ENCODE measurements around the gene CTRB2.

CTRB2 gene

DNA sequence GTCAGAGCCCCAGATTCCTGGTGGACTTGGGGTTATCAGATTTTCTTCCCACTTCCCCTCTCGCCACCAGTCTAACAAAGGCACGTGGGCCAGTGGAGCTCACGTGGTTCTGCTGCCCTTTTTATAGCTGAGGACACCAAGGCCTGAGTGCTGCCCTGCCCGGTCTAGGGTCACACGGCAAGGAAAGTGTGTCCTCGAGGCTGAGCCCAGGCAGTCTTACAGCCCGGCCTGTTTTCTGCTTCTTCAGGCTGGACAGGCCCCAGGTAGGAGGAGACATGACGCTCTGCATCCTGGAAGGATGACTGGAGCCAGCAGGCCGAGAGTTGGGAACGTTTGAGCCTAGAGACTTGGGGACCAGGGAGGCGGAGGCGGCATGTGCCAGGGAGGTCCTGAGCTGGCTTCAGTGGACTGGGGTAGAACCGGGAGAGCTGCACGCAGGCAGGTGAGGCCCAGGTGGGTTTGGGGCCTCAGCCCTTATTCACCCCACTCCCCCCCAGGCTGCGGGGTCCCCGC, 15.4 kb upstream of the CTRB2 start:
- no peak overlapping the region for H3K4me3 ChIP-seq (ENCODE audit: low read depth, low read length)
- TF ChIP-seq, protein P1, sequence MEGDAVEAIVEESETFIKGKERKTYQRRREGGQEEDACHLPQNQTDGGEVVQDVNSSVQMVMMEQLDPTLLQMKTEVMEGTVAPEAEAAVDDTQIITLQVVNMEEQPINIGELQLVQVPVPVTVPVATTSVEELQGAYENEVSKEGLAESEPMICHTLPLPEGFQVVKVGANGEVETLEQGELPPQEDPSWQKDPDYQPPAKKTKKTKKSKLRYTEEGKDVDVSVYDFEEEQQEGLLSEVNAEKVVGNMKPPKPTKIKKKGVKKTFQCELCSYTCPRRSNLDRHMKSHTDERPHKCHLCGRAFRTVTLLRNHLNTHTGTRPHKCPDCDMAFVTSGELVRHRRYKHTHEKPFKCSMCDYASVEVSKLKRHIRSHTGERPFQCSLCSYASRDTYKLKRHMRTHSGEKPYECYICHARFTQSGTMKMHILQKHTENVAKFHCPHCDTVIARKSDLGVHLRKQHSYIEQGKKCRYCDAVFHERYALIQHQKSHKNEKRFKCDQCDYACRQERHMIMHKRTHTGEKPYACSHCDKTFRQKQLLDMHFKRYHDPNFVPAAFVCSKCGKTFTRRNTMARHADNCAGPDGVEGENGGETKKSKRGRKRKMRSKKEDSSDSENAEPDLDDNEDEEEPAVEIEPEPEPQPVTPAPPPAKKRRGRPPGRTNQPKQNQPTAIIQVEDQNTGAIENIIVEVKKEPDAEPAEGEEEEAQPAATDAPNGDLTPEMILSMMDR (IDR thresholded peaks at IDR 0.05; ENCODE audit: low read depth, low read length, missing control alignments), result no peak
- no peak for DNase-seq (ENCODE audit: low read depth)
- in situ Hi-C loops (cut with HindIII; ENCODE audit: low sequenced_read_pairs), result no loop called here

DNA sequence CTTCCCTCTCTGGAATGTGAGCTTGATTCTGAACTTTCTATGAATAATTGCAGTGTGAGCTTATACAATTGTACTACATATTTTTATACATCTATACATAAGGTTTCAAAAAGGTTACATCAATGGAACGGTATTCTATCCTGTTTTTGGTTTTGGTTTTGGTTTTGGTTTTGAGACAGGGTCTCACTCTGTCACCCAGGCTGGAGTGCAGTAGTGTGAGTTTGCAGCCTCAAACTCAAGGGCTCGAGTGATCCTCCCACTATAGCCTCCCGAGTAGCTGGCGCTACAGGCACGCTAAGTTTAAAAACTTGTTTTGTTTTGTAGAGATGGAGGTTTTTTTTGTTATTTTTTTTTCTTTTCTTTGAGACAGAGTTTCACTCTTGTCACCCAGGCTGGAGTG, 12.9 kb upstream of the CTRB2 start:
- TF ChIP-seq, protein P1 (IDR thresholded peaks at IDR 0.05; ENCODE audit: low read depth, low read length, missing control alignments), result no peak
- H3K4me3 ChIP-seq (ENCODE audit: low read depth, low read length), result no peak overlapping the region
- DNase-seq (ENCODE audit: low read depth), result no peak
- in situ Hi-C loops (cut with HindIII; ENCODE audit: low sequenced_read_pairs), result no loop called here

DNA sequence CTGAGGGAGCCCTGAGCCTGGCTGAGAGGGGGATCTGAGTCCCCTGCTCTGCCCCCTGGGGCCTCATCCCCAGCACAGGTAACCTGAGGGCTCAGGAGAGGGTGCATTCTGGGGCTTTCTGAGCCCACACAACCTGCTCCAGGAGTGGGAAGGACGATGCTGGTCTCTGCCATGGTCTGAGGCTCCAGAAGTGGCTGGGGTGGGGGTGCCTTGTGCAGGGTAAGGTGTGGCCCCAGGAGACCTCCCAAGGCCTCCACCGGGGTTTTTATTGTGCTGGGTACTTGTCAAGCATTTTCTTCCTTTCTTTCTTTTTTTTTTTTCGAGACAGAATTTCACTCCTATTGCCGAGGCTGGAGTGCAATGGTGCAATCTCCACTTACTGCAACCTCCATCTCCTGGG, 12.1 kb upstream of the CTRB2 start:
- in situ Hi-C loops (cut with HindIII; ENCODE audit: low sequenced_read_pairs), result no loop called here
- no peak overlapping the region for H3K4me3 ChIP-seq (ENCODE audit: low read depth, low read length)
- no peak for DNase-seq (ENCODE audit: low read depth)
- TF ChIP-seq, protein P1 (IDR thresholded peaks at IDR 0.05; ENCODE audit: low read depth, low read length, missing control alignments), result no peak

DNA sequence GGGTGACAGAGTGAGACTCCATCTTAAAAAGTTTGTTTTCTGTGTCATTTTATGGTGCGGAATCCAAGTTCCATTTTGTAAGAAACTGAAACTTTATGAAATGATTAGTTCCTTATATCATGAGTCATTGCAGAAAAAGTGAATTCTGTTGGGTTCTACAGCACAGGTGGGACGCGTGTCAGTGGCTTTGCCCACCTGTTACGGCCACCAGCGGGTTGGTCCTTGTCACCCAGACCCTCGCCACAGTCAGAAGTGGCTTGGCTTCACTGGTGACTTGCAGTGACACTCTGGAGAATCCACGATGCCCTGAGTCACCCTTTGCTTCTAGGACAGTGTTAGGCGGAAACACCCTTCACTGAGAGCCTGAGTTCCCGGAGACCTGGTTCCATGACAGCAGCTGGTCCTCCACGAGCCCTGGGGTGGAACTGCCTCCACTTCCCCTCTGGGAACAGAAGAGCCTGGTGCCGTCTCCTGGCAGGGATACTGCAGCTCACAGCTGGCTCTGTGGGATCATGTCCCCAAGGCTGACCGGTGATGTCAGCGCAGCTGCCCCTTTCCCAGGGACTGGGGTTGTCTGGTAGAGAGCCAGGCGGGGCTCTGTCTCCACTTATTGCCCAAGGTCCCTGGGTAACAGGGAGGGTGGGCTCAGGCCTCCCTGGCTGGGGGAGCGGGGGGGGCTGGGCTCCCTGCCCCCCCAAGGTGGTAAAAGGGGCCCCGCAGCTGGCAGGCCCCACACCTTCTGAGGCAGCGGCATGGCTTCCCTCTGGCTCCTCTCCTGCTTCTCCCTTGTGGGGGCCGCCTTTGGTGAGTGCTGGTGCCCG, 11.5 kb upstream of the CTRB2 start, which contains the start of gene CTRB1:
TSS of gene CTRB1 (plus strand) at position 733 of the 821 bp plus-strand sequence. CDS start at position 753, 20 bp downstream.
- no peak for DNase-seq (ENCODE audit: low read depth)
- TF ChIP-seq, protein P1 (IDR thresholded peaks at IDR 0.05; ENCODE audit: low read depth, low read length, missing control alignments), result no peak

DNA sequence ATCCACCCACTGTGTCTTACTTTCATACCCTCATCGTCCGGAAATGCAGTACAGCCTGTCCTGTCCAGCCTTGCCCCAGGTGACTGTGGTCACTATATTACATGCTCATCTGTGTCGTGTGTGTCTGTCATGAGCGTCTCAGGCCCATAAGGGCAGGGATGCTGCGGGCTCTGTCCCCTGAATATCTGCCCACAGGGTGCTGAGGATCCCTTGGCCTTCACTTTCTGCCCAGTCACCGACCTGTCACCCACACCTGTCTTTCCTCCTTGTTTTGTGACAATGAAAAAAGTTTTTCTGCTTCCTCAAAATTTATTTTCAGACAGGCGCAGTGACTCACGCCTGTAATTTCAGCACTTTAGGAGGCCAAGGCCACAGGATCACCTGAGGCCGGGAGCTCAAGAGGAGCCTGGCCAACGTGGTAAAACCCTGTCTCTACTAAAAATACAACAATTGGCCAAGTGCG, 10.5 kb upstream of the CTRB2 start:
- no peak for DNase-seq (ENCODE audit: low read depth)
- TF ChIP-seq, protein P1 (IDR thresholded peaks at IDR 0.05; ENCODE audit: low read depth, low read length, missing control alignments), result no peak
- H3K4me3 ChIP-seq (ENCODE audit: low read depth, low read length), result no peak overlapping the region
- in situ Hi-C loops (cut with HindIII; ENCODE audit: low sequenced_read_pairs), result no loop called here

More for the DNA sequence above, 11.5 kb upstream of the CTRB2 start, which contains the start of gene CTRB1:
- H3K4me3 ChIP-seq (ENCODE audit: low read depth, low read length), result no peak within 1 kb of the TSS
- in situ Hi-C loops (cut with HindIII; ENCODE audit: low sequenced_read_pairs), result no loop called here

DNA sequence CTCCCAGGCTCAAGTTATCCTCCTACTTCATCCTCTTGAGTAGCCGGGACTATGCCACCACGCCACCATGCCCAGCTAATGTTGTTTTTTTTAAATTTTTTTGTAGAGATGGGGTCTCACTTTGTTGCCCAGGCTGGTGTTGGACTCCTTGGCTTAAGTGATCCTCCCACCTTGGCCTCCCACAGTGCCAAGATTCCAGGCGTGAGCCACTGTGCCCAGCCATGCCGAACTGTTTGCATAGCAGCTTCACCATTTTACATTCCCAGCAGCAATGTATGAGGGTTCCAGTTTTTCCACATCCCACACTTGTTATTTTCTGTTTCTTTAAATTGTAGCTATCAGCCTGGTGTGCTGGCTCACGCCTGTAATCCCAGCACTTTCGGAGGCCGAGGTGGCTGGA, 9.6 kb upstream of the CTRB2 start:
- TF ChIP-seq, protein P1 (IDR thresholded peaks at IDR 0.05; ENCODE audit: low read depth, low read length, missing control alignments), result no peak
- DNase-seq (ENCODE audit: low read depth), result no peak
- H3K4me3 ChIP-seq (ENCODE audit: low read depth, low read length), result no peak overlapping the region
- in situ Hi-C loops (cut with HindIII; ENCODE audit: low sequenced_read_pairs), result no loop called here

Data from astrocyte of the cerebellum (primary cell).